Embryonic facial prominence (tissue), 1 donor: ENCODE results near the gene TEX14.
"Not testable (repeated sequence)": the region's sequence is repeated elsewhere in the genome, so short reads cannot be mapped to it uniquely, and the experiment has no call there.

Source experiments
- DNase-seq: peaks from one replicate; pipeline ENCODE4 v3.0.0-alpha.2; 2016; ENCODE audit errors: extremely low spot score

Gene TEX14

GRCh38 chr17:58568044-58568799 lies 123.6 kb downstream of the TEX14 start:
- no peak for DNase-seq

- no peak for DNase-seq
Measured at GRCh38 chr17:58565389-58566311, 126.2 kb downstream of the TEX14 start.

GRCh38 chr17:58564971-58565370 lies 126.9 kb downstream of the TEX14 start:
- DNase-seq, result no peak

- no peak for DNase-seq
Measured at GRCh38 chr17:58564243-58564642, 127.6 kb downstream of the TEX14 start.

- no peak for DNase-seq
Measured at GRCh38 chr17:58560511-58560910, 131.3 kb downstream of the TEX14 start.

- DNase-seq, result no peak
Measured at GRCh38 chr17:58557981-58558380, 133.9 kb downstream of the TEX14 start.

GRCh38 chr17:58556833-58557250 lies 135.0 kb downstream of the TEX14 start:
- no peak for DNase-seq

GRCh38 chr17:58555109-58555508 lies 136.7 kb downstream of the TEX14 start:
- DNase-seq, result not testable (repeated sequence)

- no peak for DNase-seq
Measured at GRCh38 chr17:58541249-58541648, 150.6 kb downstream of the TEX14 start.

- no peak for DNase-seq
Measured at GRCh38 chr17:58539698-58540097, 152.1 kb downstream of the TEX14 start.

- DNase-seq, result no peak
Measured at GRCh38 chr17:58538811-58539409, 152.9 kb downstream of the TEX14 start.

- DNase-seq, result no peak
Measured at GRCh38 chr17:58537266-58537665, 154.6 kb downstream of the TEX14 start.

GRCh38 chr17:58536542-58536941 lies 155.3 kb downstream of the TEX14 start:
- no peak for DNase-seq

GRCh38 chr17:58535431-58535830 lies 156.4 kb downstream of the TEX14 start:
- DNase-seq, result no peak

- no peak for DNase-seq
Measured at GRCh38 chr17:58534901-58535421, 156.9 kb downstream of the TEX14 start.

- no peak for DNase-seq
Measured at GRCh38 chr17:58534331-58534730, 157.5 kb downstream of the TEX14 start.

GRCh38 chr17:58533616-58534188 lies 158.1 kb downstream of the TEX14 start:
- no peak for DNase-seq

GRCh38 chr17:58532555-58532951 lies 159.3 kb downstream of the TEX14 start:
- no peak for DNase-seq

GRCh38 chr17:58531661-58532554 lies 159.9 kb downstream of the TEX14 start:
- no peak for DNase-seq

GRCh38 chr17:58531122-58531521 lies 160.7 kb downstream of the TEX14 start:
- no peak for DNase-seq

- DNase-seq, result no peak
Measured at GRCh38 chr17:58530655-58531054, 161.2 kb downstream of the TEX14 start.
